Activated CD4-positive, alpha-beta T cell treated with anti-CD3 and anti-CD28 coated beads, Interleukin-2, Interleukin-4, amounts not matched to agents 100 ng/mL and 50 ng/mL, durations not matched to agents 16 hours and 8 hours (primary cell): ENCODE data around the gene FAM25A.
"Not testable (repeated sequence)": the region's sequence is repeated elsewhere in the genome, so short reads cannot be mapped to it uniquely, and the experiment has no call there.

ENCODE experiments used
- DNase-seq: peaks from one replicate; pipeline ENCODE4 v3.0.0-alpha.2; 2020; ENCODE audit warnings: low spot score

Gene FAM25A

GRCh38 chr10:87020056-87020455 is at the start of gene FAM25A:
Gene FAM25A, plus strand, starts transcription at chr10:87020294. Its CDS starts 31 bp downstream, at chr10:87020325.
- not testable (repeated sequence) for DNase-seq

- no peak for DNase-seq
Observed at GRCh38 chr10:86970982-86971231, 49.2 kb upstream of the FAM25A start.

GRCh38 chr10:86971232-86971991 is 48.7 kb upstream of the FAM25A start:
- DNase-seq = peak; percentile 81

DNA sequence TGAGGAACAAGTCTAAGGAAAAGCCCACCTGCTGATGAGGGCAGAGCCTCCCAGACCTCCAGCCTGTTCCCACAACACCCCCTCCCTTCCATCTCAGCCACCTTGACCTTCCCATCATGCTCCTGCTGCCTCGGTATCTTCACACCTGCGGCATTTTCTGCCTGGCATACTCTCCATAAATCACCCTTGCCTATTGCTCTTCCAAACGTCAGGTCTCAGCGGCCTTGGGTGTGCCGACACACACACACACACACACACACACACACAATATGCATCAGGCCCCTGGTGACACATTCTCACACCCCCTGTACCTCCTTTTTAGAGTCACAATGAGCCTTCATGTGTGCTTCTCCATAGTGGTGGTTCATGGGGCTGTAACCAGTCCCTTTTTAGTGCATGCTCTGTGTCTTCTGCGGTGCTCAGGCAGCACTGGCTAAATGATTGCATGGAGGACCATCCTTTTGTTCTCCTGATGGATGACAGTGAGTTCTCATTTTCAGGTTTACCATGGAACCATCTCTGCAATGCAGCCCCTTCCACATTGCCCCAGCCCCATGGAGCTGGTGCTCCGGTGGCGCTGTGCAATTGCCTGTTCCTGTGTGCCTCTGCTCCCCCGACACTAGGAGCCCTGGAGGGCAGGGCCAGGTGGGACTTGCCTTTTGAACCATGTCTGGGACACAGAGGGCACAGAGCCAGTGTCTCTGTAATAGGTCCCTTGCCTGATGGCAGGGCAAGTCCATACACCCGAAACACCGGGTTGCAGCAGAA is 47.3 kb upstream of the FAM25A start:
- no peak for DNase-seq

GRCh38 chr10:86974484-86974883 is 45.6 kb upstream of the FAM25A start:
- DNase-seq = no peak

DNA sequence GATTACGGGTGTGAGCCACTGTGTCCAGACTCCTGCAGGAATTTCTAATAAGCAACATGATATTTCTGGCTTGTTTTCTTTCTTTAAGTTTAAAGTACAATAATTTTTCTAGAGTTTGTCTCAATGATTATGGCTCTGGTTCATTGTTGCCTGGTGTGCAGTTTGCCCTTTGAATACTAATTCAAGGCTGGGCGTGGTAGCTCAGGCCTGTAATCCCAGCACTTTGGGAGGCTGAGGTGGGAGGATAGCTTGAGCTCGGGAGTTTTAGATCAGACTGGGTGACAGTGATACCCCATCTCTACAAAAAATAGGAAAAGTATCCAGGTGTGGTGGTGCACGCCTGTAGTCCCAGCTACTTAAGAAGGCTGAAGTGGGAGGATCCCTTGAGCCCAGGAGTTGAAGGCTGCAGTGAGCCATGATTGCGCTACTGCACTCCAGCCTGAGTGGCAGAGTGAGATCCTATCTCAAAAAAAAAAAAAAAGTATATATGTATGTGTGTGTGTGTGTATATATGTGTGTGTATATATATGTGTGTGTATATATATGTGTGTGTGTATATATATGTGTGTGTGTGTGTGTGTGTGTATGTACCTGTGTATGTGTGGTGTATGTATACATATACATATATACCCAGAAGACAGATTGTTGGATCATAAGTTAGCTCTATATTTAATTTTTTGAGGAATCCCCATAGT is 43.6 kb upstream of the FAM25A start:
- no peak for DNase-seq

DNA sequence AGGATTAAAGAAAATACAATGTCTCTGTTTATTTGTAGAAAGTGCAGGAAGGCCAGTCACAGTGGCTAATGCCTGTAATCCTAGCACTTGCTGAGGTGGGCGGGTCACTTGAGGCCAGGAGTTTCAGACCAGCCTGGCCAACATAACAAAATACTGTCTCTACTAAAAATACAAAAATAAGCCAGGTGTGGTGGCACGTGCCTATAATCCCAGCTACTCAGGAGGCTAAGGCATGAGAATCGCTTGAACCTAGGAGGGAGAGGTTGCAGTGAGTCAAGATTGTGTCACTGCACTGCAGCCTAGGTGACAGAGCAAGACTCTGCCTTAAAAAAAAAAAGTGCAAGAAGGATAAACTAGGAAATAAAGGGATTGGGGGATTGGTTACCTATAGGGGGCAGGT is 41.6 kb upstream of the FAM25A start:
- DNase-seq = not testable (repeated sequence)

DNA sequence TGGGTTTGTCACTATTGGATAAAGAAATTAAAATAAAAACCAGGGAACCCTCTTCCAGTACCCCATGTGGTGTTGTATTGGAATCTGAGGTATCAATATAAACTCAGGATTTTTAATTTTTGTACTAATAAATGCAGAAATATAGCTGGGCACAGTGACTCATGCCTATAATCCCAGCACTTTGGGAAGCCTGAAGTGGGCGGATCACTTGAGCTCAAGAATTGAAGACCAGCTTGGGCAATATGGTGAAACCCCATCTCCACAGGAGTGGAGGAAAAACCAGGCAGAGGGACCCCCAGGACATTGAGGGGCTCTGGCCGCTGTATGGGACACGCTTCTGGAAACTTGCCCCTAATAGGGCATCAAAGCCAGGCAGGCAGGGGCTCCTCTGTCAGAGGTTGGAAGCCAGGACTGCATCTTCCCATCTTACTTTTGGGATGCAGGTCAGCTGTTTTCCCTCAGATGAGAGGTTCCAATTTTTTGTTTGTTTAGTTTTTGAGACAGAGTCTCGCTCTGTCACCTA is 40.7 kb upstream of the FAM25A start:
- no peak for DNase-seq

- no peak for DNase-seq
Observed at GRCh38 chr10:86979977-86980448, 40.1 kb upstream of the FAM25A start.

GRCh38 chr10:86981020-86981419 is 39.1 kb upstream of the FAM25A start:
- not testable (repeated sequence) for DNase-seq

DNA sequence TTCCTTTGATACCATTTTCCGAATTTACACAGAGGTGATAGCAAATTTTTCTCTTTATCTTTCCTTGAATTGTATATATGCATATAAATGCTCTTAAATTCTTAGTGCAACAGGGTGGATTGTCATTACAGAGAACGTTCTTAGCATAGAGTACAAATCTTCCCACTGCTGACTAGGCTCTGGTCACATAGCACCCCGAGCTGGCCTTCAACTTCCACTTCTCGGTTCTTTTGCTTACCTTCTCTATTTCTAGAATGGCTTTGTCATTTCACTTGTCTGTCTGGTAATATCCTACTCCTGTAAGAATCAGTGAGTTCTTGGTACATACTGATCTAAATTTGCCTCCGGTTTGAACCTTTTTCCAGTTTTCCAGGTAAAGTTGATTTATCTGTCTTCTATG is 38.4 kb upstream of the FAM25A start:
- no peak for DNase-seq

GRCh38 chr10:86984498-86984897 is 35.6 kb upstream of the FAM25A start:
- not testable (repeated sequence) for DNase-seq

GRCh38 chr10:86988520-86988919 is 31.6 kb upstream of the FAM25A start:
- DNase-seq = no peak

GRCh38 chr10:86991362-86991761 is 28.7 kb upstream of the FAM25A start:
- not testable (repeated sequence) for DNase-seq

- no peak for DNase-seq
Observed at GRCh38 chr10:86992456-86992855, 27.6 kb upstream of the FAM25A start.

DNA sequence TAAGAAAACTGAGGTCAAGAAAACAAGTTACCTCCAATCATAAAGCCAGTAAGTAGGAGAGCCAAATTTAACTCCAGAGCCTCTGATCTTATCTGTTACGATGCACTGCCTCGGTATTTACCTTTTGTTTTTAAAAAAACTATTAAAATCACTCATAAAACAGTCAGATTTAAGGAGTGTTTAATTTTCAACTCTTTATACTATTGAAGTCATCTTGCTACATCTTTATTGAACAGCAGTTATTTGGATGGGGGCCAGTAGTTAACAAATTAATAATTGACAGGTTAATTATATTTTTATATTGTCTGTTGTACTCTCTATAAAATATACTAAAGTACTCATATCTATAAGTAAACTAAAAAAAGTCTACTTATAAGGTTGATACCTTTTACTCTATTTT is 27.2 kb upstream of the FAM25A start:
- no peak for DNase-seq

DNA sequence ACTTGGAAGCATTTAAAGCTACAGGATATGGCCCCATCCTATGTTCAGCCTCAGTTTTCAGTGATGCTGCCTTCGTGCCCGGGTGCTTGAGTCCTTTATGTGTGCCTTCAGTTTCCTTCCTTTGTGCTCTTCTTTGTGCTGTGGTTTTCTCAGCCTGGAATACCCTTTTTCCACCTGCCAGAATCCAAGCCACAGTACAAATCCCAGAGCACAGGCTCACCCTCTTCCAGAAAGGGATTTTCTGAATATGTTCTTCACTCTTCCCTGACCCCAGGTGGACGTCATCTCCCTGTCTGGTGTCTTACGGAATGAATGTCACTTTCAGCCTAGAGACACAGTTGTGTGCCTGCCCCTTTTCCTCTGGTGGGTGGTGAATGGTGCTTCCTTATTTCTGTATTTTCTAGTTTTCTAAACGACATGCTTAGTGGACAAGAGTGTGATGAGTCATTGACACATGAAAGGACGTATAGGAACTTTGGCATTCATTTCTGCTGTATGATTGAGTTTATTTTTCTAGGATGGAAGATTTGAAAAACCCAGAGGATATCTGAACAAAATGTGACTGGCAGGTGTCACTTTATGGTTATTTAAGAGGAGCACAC is 20.2 kb upstream of the FAM25A start:
- not testable (repeated sequence) for DNase-seq

DNA sequence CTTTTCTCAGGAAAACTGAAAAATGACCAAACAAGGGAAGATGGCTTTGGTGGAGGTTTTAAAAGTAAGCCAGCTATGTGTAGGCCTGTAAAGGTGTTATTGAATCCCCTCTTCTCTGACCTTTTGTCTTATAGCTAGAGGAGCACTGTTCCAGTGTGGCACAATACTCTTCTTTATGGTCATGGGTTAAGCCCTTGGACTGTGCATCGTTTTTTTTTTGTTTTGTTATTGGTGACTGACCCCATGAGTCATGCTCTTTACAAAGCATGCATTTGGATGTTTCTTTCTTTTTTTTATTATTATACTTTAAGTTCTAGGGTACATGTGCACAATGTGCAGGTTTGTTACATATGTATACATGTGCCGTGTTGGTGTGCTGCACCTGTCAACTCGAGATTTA is 19.6 kb upstream of the FAM25A start:
- DNase-seq = no peak

DNA sequence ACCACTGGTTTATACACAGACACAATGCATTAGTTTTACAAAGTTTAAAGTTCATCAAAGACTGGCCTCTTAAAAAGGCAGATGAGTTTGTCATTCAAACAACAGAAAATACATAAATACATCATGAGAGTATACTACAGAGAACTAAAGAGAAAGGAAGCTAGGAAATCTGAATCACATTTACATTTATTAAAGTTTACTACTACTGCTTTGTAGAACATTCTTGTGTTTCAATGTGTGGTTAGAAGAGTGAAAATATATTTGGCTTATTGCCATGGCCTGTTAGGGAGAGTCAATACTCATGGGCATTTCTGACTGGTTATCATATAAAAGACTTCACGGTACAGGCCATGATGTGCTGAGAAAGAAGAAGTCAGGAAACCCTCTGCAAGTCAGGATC is 13.0 kb upstream of the FAM25A start:
- DNase-seq = not testable (repeated sequence)

DNA sequence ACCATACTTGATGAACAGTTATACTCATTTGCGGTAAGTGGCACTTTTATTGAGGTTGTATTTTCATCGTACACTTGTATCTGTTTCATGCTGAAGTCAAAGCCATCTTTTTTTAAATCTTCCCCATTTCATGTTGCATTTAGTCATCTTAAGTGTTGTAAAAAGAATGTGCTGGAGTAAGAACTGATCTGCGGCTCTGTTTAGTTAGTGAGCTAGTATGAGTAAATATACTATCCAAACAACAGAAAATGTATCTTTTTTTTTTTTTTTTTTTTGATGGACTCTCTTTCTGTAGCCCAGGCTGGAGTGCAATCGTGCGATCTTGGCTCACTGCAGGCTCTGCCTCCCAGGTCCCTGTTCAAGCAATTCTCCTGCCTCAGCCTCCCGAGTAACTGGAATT is 12.4 kb upstream of the FAM25A start:
- not testable (repeated sequence) for DNase-seq

DNA sequence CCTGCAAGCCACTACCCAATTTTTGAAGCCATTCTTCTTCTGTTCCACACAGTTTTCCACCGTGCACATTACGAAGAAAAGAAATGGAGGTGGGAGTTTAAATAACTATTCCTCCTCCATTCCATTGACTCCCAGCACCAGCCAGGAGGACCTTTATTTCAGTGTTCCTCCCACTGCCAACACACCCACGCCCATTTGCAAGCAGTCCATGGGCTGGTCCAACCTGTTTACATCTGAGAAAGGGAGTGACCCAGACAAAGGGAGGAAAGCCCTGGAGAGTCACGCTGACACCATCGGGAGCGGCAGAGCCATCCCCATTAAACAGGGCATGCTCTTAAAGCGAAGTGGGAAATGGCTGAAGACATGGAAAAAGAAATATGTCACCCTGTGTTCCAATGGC is 11.8 kb upstream of the FAM25A start:
- not testable (repeated sequence) for DNase-seq

DNA sequence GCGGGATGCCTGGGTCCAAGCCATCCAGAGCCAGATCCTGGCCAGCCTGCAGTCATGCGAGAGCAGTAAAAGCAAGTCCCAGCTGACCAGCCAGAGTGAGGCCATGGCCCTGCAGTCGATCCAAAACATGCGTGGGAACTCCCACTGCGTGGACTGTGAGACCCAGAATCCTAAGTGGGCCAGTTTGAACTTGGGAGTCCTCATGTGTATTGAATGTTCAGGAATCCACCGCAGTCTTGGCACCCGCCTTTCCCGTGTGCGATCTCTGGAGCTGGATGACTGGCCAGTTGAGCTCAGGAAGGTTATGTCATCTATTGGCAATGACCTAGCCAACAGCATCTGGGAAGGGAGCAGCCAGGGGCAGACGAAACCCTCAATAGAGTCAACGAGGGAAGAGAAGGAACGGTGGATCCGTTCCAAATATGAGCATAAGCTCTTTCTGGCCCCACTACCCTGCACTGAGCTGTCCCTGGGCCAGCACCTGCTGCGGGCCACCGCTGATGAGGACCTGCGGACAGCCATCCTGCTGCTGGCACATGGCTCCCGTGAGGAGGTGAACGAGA is 10.9 kb upstream of the FAM25A start:
- not testable (repeated sequence) for DNase-seq
